ENCODE data around the gene TMEM163. TPM values are rescaled to one million over a fixed set of nuclear protein-coding genes. Genes with fewer than 3 reads are reported as not detected.

TMEM163 gene
- total and polyA plus RNA-seq, 2 experiments from 2014 or later, result 1.1 TPM

DNA sequence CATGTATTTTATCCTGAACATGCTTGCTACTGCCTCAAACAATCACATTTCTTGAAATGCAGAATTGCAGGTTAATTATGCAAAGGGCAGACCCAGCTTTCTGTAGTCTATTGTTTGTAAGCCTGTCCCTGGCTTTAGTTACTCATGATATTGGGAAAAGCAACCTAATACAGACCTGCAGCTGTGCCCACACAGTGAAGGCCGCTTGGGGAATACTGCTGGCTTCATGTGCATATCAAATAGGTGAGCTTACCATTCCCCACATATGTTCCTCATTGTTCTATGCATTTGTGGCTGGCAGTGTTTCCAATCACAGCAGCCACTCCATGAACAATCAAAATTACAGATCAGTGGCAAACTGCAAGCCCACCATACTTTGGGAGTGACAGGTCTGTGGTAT, 186.3 kb downstream of the TMEM163 start:
- DNase-seq (ENCODE audit: low spot score), result no peak
- Histone ChIP-seq H3K4me1 (ENCODE audit: insufficient read depth) (no peaks in the 10 kb centered on the region), H3K27me3 (no peaks in the 10 kb centered on the region), H3K27ac (no peak overlapping the region), H3K79me2 (no peaks in the 10 kb centered on the region), H4K20me1 (ENCODE audit: insufficient read depth, poor library complexity, severe bottlenecking) (no peaks in the 10 kb centered on the region), H3K9me2 (replicated peaks; ENCODE audit: insufficient read depth) (no peaks in the 10 kb centered on the region), H3K36me3 (replicated peaks; ENCODE audit: insufficient read depth, low read depth) (no peaks in the 10 kb centered on the region), H3K4me3 (no peak overlapping the region), H3K4me2 (no peak overlapping the region), H2AFZ (no peak overlapping the region), H3K9me3 (ENCODE audit: low read depth) (no peaks in the 10 kb centered on the region)
- TF ChIP-seq, protein P1, sequence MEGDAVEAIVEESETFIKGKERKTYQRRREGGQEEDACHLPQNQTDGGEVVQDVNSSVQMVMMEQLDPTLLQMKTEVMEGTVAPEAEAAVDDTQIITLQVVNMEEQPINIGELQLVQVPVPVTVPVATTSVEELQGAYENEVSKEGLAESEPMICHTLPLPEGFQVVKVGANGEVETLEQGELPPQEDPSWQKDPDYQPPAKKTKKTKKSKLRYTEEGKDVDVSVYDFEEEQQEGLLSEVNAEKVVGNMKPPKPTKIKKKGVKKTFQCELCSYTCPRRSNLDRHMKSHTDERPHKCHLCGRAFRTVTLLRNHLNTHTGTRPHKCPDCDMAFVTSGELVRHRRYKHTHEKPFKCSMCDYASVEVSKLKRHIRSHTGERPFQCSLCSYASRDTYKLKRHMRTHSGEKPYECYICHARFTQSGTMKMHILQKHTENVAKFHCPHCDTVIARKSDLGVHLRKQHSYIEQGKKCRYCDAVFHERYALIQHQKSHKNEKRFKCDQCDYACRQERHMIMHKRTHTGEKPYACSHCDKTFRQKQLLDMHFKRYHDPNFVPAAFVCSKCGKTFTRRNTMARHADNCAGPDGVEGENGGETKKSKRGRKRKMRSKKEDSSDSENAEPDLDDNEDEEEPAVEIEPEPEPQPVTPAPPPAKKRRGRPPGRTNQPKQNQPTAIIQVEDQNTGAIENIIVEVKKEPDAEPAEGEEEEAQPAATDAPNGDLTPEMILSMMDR (IDR thresholded peaks at IDR 0.05; ENCODE audit: poor library complexity), result no peak
- TF ChIP-seq EZH2phosphoT487 (IDR thresholded peaks at IDR 0.05; ENCODE audit: low read depth, severe bottlenecking, unreplicated experiment) (no peak), EZH2 (IDR thresholded peaks at IDR 0.05; ENCODE audit: borderline replicate concordance) (no peak)
- 69% methylated on average over 1 of the region's 1 CpG for WGBS (ENCODE audit: low lambda C conversion rate, missing lambda C conversion rate)

DNA sequence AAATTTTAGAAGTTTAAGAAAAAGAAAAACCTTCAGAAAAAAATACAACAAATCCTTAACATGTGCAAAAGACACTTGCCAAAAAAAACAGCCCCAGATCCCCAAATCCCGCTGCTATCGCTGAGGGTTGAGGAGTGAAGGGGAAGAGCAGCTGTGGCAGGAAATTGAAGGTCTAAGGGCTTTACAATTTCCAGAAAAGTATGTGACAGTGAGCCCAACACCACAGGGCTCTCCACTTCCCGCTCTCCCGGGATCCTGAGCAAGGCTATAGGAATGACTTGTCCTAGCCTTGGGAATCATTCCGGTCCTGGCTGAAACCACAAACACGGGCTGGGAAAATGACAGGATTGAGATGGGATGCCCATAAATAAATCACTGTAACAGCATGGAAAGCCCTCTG, 191.4 kb downstream of the TMEM163 start:
- H3K79me2 ChIP-seq, result no peaks in the 10 kb centered on the region
- no peak for DNase-seq (ENCODE audit: low spot score)
- H3K9me3 ChIP-seq (ENCODE audit: low read depth), result no peaks in the 10 kb centered on the region
- H3K4me2 ChIP-seq, result no peak overlapping the region
- TF ChIP-seq EZH2 (IDR thresholded peaks at IDR 0.05; ENCODE audit: borderline replicate concordance), result no peak
- no peaks in the 10 kb centered on the region for H3K27me3 ChIP-seq
- no peaks in the 10 kb centered on the region for H3K36me3 ChIP-seq (replicated peaks; ENCODE audit: insufficient read depth, low read depth)
- no peaks in the 10 kb centered on the region for H3K4me1 ChIP-seq (ENCODE audit: insufficient read depth)
- no peak overlapping the region for H3K4me3 ChIP-seq
- H4K20me1 ChIP-seq (ENCODE audit: insufficient read depth, poor library complexity, severe bottlenecking), result no peaks in the 10 kb centered on the region
- no peak overlapping the region for H2AFZ ChIP-seq
- WGBS (ENCODE audit: low lambda C conversion rate, missing lambda C conversion rate), result 52% methylated on average over 6 of the region's 6 CpGs
- no peak overlapping the region for H3K27ac ChIP-seq
- H3K9me2 ChIP-seq (replicated peaks; ENCODE audit: insufficient read depth), result no peaks in the 10 kb centered on the region

DNA sequence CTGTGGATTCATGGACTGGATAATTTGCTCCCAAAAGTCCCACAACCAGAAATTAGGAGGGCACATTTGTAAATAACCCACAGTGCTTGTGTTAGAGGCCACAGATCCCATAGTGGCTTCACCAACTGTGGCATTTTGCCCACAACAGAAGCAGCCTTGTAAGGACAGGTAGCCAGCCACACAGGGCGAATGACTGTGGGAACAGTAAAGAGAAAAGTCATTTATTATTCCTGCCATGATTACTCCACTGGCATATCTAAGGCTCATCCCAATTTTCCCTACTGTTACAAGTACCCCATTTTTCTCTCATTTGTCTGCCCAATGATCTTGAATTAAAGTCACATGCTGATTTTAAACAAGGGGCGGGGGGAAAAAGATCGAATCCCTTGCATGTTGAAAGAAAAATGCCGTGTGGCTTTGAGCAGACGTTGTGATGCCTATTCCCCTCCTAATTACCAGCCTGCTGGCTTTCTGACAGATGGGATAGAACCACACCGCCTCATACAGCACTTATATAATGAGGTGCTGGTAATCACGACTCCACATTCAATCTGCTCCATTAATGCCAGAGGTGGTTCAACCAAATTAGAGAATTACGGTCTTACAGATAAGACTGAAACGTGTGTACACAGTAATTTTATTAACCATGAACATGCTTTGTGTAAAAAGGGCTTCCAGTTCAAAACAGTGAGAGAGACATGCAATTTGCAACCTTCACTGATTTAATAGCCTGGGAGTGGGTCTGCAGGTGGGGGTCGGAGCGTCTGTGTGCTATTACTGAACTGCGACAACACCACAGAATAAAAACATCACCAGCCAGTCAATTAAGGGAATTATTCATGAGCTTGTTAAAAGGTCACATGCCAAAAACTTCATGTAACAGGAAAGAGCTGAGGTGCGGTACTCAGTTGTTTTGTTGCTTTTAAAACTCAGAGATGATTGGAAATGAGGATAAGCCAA, 196.0 kb downstream of the TMEM163 start:
- H3K9me3 ChIP-seq (ENCODE audit: low read depth), result no peaks in the 10 kb centered on the region

GRCh38 chr2:134518101-134518500, 200.7 kb downstream of the TMEM163 start:
- Histone ChIP-seq H3K36me3 (replicated peaks; ENCODE audit: insufficient read depth, low read depth) (no peaks in the 10 kb centered on the region), H3K79me2 (no peaks in the 10 kb centered on the region), H3K4me2 (no peak overlapping the region), H2AFZ (no peak overlapping the region), H3K27ac (no peak overlapping the region), H4K20me1 (ENCODE audit: insufficient read depth, poor library complexity, severe bottlenecking) (no peaks in the 10 kb centered on the region), H3K9me3 (ENCODE audit: low read depth) (no peaks in the 10 kb centered on the region), H3K9me2 (replicated peaks; ENCODE audit: insufficient read depth) (no peaks in the 10 kb centered on the region), H3K4me1 (ENCODE audit: insufficient read depth) (no peaks in the 10 kb centered on the region), H3K27me3 (peaks cover 3% of the 10 kb centered on the region), H3K4me3 (no peak overlapping the region)
- DNase-seq (ENCODE audit: low spot score), result no peak
- WGBS (ENCODE audit: low lambda C conversion rate, missing lambda C conversion rate), result 81% methylated on average over 2 of the region's 2 CpGs
- TF ChIP-seq EZH2phosphoT487 (IDR thresholded peaks at IDR 0.05; ENCODE audit: low read depth, severe bottlenecking, unreplicated experiment) (no peak), EZH2 (IDR thresholded peaks at IDR 0.05; ENCODE audit: borderline replicate concordance) (no peak)
- TF ChIP-seq, protein P1 (IDR thresholded peaks at IDR 0.05; ENCODE audit: poor library complexity), result no peak

More for the DNA sequence above, 196.0 kb downstream of the TMEM163 start:
- TF ChIP-seq EZH2phosphoT487 (IDR thresholded peaks at IDR 0.05; ENCODE audit: low read depth, severe bottlenecking, unreplicated experiment), result no peak
- TF ChIP-seq EZH2 (IDR thresholded peaks at IDR 0.05; ENCODE audit: borderline replicate concordance), result no peak
- TF ChIP-seq, protein P1 (IDR thresholded peaks at IDR 0.05; ENCODE audit: poor library complexity), result no peak
- Histone ChIP-seq H2AFZ (no peak overlapping the region), H3K27me3 (peaks cover 3% of the 10 kb centered on the region), H3K9me2 (replicated peaks; ENCODE audit: insufficient read depth) (no peaks in the 10 kb centered on the region), H4K20me1 (ENCODE audit: insufficient read depth, poor library complexity, severe bottlenecking) (no peaks in the 10 kb centered on the region), H3K79me2 (no peaks in the 10 kb centered on the region), H3K27ac (no peak overlapping the region), H3K36me3 (replicated peaks; ENCODE audit: insufficient read depth, low read depth) (no peaks in the 10 kb centered on the region), H3K4me3 (no peak overlapping the region), H3K4me1 (ENCODE audit: insufficient read depth) (no peaks in the 10 kb centered on the region), H3K4me2 (no peak overlapping the region)
- WGBS (ENCODE audit: low lambda C conversion rate, missing lambda C conversion rate), result 59% methylated on average over 13 of the region's 13 CpGs
- no peak for DNase-seq (ENCODE audit: low spot score)

Data from hepatocyte (in vitro differentiated cells).